ENCODE results near the gene CDC45.

Gene CDC45

GRCh38 chr22:19473578-19473977 is 6.1 kb upstream of the CDC45 start:
- 0 out of 2 replicates have a peak, but pooled peaks have one; percentile 6 for TF ChIP-seq CTCF (conservative IDR thresholded peaks at IDR 0.05; ENCODE audit: low read length)
- no peak for DNase-seq (ENCODE audit: low read depth)
- no peak overlapping the region for H3K4me3 ChIP-seq (ENCODE audit: low read length)

- no peak for DNase-seq (ENCODE audit: low read depth)
- no peak overlapping the region for H3K4me3 ChIP-seq (ENCODE audit: low read length)
- TF ChIP-seq CTCF (conservative IDR thresholded peaks at IDR 0.05; ENCODE audit: low read length) = no peak
These were observed 3.7 kb upstream of the CDC45 start for GRCh38 chr22:19476023-19476422.

- peak; percentile 50 for TF ChIP-seq CTCF (conservative IDR thresholded peaks at IDR 0.05; ENCODE audit: low read length)
- DNase-seq (ENCODE audit: low read depth) = peak; percentile 35
- H3K4me3 ChIP-seq (ENCODE audit: low read length) = peak overlapping the region; percentile 97
These were observed 2.2 kb upstream of the CDC45 start for GRCh38 chr22:19477321-19478044.

- TF ChIP-seq CTCF (conservative IDR thresholded peaks at IDR 0.05; ENCODE audit: low read length) = no peak
- no peak for DNase-seq (ENCODE audit: low read depth)
- peak overlapping the region; percentile 97 for H3K4me3 ChIP-seq (ENCODE audit: low read length)
These were observed 1.4 kb upstream of the CDC45 start for GRCh38 chr22:19478045-19478900.

- TF ChIP-seq CTCF (conservative IDR thresholded peaks at IDR 0.05; ENCODE audit: low read length) = no peak
- H3K4me3 ChIP-seq (ENCODE audit: low read length) = peak within 1 kb of the TSS; percentile 97
- peak; percentile 84 for DNase-seq (ENCODE audit: low read depth)
These were observed 792 bp upstream of the CDC45 start, which contains the start of gene UFD1 for GRCh38 chr22:19478901-19479354. TSS of gene UFD1 (minus strand) at chr22:19479193. CDS start at chr22:19479085, 108 bp downstream.

- peak overlapping the region; percentile 72 for H3K4me3 ChIP-seq (ENCODE audit: low read length)
- no peak for DNase-seq (ENCODE audit: low read depth)
- TF ChIP-seq CTCF (conservative IDR thresholded peaks at IDR 0.05; ENCODE audit: low read length) = no peak
These were observed 451 bp downstream of the CDC45 start for GRCh38 chr22:19480173-19480568.

Measured in AG10803 (cell line).